Measurements from ENCODE around the gene ERICH6B. TPM values are rescaled to one million over a fixed set of nuclear protein-coding genes. Genes with fewer than 3 reads are reported as not detected.

Gene ERICH6B
- total and polyA plus RNA-seq, 2 experiments from 2014 or later = not detected

GRCh38 chr13:45630791-45631190, 15.3 kb upstream of the ERICH6B start (continued):
- TF ChIP-seq CTCF (conservative IDR thresholded peaks at IDR 0.05; ENCODE audit: low read depth in 2 of 2) (no peak), NANOG (IDR thresholded peaks at IDR 0.05; ENCODE audit: borderline replicate concordance) (no peak), STAT1 (IDR thresholded peaks at IDR 0.05; ENCODE audit: unreplicated experiment) (no peak)

- no peak overlapping the region for H3K4me3 Mint-ChIP-seq
- no peak overlapping the region for H3K27ac ChIP-seq (ENCODE audit: low read depth)
- H3K36me3 Mint-ChIP-seq (ENCODE audit: low read depth) = no peaks in the 10 kb centered on the region
- no peaks in the 10 kb centered on the region for H3K79me2 ChIP-seq (replicated peaks; ENCODE audit: insufficient read depth)
- no peak overlapping the region for H3K4me3 ChIP-seq
- 0 out of 2 replicates have a peak overlapping the region, but pooled peaks have one; percentile 23 for H2AFZ ChIP-seq
- no peaks in the 10 kb centered on the region for H3K27me3 ChIP-seq (ENCODE audit: insufficient read depth)
- peaks cover 4% of the 10 kb centered on the region; the same call in 1 of the 2 replicates for H3K9me2 ChIP-seq (ENCODE audit: insufficient read depth)
- H3K27me3 Mint-ChIP-seq (ENCODE audit: insufficient read depth, low read depth, poor library complexity) = no peaks in the 10 kb centered on the region
- TF ChIP-seq CREB1 (CRISPR knock-in tag; IDR thresholded peaks at IDR 0.05; ENCODE audit: low read depth) (no peak), NANOG (IDR thresholded peaks at IDR 0.05; ENCODE audit: borderline replicate concordance) (no peak), ZNF331 (CRISPR knock-in tag; IDR thresholded peaks at IDR 0.05; ENCODE audit: low read depth) (no peak), ETS1 (IDR thresholded peaks at IDR 0.05) (no peak), JUNB (IDR thresholded peaks at IDR 0.05; ENCODE audit: unreplicated experiment) (no peak), ZNF114 (CRISPR knock-in tag; IDR thresholded peaks at IDR 0.05) (no peak), CTCF (conservative IDR thresholded peaks at IDR 0.05; ENCODE audit: low read depth in 2 of 2) (no peak), ZNF462 (CRISPR knock-in tag; IDR thresholded peaks at IDR 0.05) (no peak)
- H3K27ac Mint-ChIP-seq = no peak overlapping the region
- H3K4me1 ChIP-seq (ENCODE audit: insufficient read depth) = peaks cover 20% of the 10 kb centered on the region
- no peaks in the 10 kb centered on the region for H3K9me3 Mint-ChIP-seq
- no peaks in the 10 kb centered on the region for H3K36me3 ChIP-seq (ENCODE audit: insufficient read depth)
- H3K4me1 Mint-ChIP-seq = peaks cover 14% of the 10 kb centered on the region
- DNase-seq (ENCODE audit: low spot score) = no peak
- no peaks in the 10 kb centered on the region for H4K20me1 ChIP-seq (replicated peaks; ENCODE audit: insufficient read depth)
- H3K4me2 ChIP-seq = no peak overlapping the region
- ATAC-seq = no peak
- H3F3A ChIP-seq (replicated peaks; ENCODE audit: low read depth) = no peaks in the 10 kb centered on the region
These were observed 14.4 kb upstream of the ERICH6B start for GRCh38 chr13:45629940-45630339.
